Daoy (cell line): ENCODE data around the gene TSPEAR. TPM values are rescaled to one million over a fixed set of nuclear protein-coding genes. Genes with fewer than 3 reads are reported as not detected.
"Not testable (repeated sequence)": the region's sequence is repeated elsewhere in the genome, so short reads cannot be mapped to it uniquely, and the experiment has no call there.

Experiments
- DNase-seq: peaks from one replicate; pipeline ENCODE4 v3.0.0-alpha.2; 2015; ENCODE audit warnings: low read depth
- total RNA-seq: library from RNA; depleted of rRNA; stranded (reverse); fragments of >200 nt; shearing (Covaris generic); gene quantifications from 2 replicates; pipeline ENCODE4 v1.2.3, GENCODE V29; 2014

TSPEAR gene
- total RNA-seq, 1 experiment from 2014 or later = not detected

GRCh38 chr21:44569861-44570517 lies 141.4 kb downstream of the TSPEAR start:
- no peak for DNase-seq

- DNase-seq = no peak
These were observed 142.5 kb downstream of the TSPEAR start for GRCh38 chr21:44568667-44569556.

- no peak for DNase-seq
These were observed 143.1 kb downstream of the TSPEAR start for GRCh38 chr21:44568261-44568660.

- no peak for DNase-seq
These were observed 143.7 kb downstream of the TSPEAR start for GRCh38 chr21:44567481-44568171.

- no peak for DNase-seq
These were observed 145.0 kb downstream of the TSPEAR start for GRCh38 chr21:44566403-44566802.

- no peak for DNase-seq
These were observed 146.3 kb downstream of the TSPEAR start for GRCh38 chr21:44564886-44565598.

- DNase-seq = no peak
These were observed 147.3 kb downstream of the TSPEAR start for GRCh38 chr21:44564099-44564498.

- DNase-seq = no peak
These were observed 152.7 kb downstream of the TSPEAR start, which contains the start of gene KRTAP10-3 for GRCh38 chr21:44558695-44559094. TSS of gene KRTAP10-3 (minus strand) at chr21:44558795. CDS start at chr21:44558715, 80 bp downstream.

GRCh38 chr21:44558329-44558675 lies 153.1 kb downstream of the TSPEAR start:
- not testable (repeated sequence) for DNase-seq

GRCh38 chr21:44557491-44558328 lies 153.7 kb downstream of the TSPEAR start:
- no peak for DNase-seq

- no peak for DNase-seq
These were observed 154.5 kb downstream of the TSPEAR start for GRCh38 chr21:44556879-44557278.

- no peak for DNase-seq
These were observed 156.0 kb downstream of the TSPEAR start for GRCh38 chr21:44555200-44555875.

- DNase-seq = no peak
These were observed 158.7 kb downstream of the TSPEAR start for GRCh38 chr21:44552681-44553080.

GRCh38 chr21:44552136-44552535 lies 159.2 kb downstream of the TSPEAR start:
- DNase-seq = no peak

GRCh38 chr21:44551340-44551961 lies 159.9 kb downstream of the TSPEAR start, which contains the start of gene KRTAP10-2:
TSS of gene KRTAP10-2 (minus strand) at chr21:44551505. CDS start at chr21:44551458, 47 bp downstream.
- no peak for DNase-seq

- peak; percentile 53 for DNase-seq
These were observed 160.6 kb downstream of the TSPEAR start for GRCh38 chr21:44550807-44551206.

GRCh38 chr21:44550285-44550684 lies 161.1 kb downstream of the TSPEAR start:
- DNase-seq = not testable (repeated sequence)

- DNase-seq = no peak
These were observed 161.7 kb downstream of the TSPEAR start for GRCh38 chr21:44549525-44550211.

GRCh38 chr21:44548922-44549321 lies 162.4 kb downstream of the TSPEAR start:
- no peak for DNase-seq
